ENCODE measurements around the gene ANO10. TPM values are rescaled to one million over a fixed set of nuclear protein-coding genes. Genes with fewer than 3 reads are reported as not detected.
A peak's percentile ranks its signal among the peaks of the same experiment; 100 is the strongest.
"Not testable (repeated sequence)": the region's sequence is repeated elsewhere in the genome, so short reads cannot be mapped to it uniquely, and the experiment has no call there.

ANO10 gene
- total RNA-seq, 1 experiment from 2014 or later = 15.0 TPM

GRCh38 chr3:43559961-43560360 is 61.9 kb downstream of the ANO10 start:
- ChIA-PET CTCF (interaction anchor here (0.6 to 0.7 kb wide), 2 partner anchors 210 to 294 kb away, joined by 3 to 5 read pairs; no protein-coding TSS in a partner anchor), POLR2A (interaction anchor here (0.5 to 0.8 kb wide), 3 partner anchors 130 to 652 kb away, joined by 3 to 8 read pairs (median 3); no protein-coding TSS in a partner anchor)
- Mint-ChIP-seq H3K4me3 (ENCODE audit: unreplicated experiment) (no peak overlapping the region), H3K27me3 (ENCODE audit: insufficient read depth, unreplicated experiment) (no peaks in the 10 kb centered on the region), H3K36me3 (ENCODE audit: insufficient read depth, unreplicated experiment) (peaks cover 6% of the 10 kb centered on the region), H3K9me3 (ENCODE audit: unreplicated experiment) (no peaks in the 10 kb centered on the region), H3K27ac (ENCODE audit: low read depth, unreplicated experiment) (no peak overlapping the region), H3K4me1 (ENCODE audit: insufficient read depth, unreplicated experiment) (no peaks in the 10 kb centered on the region)
- no peak for TF ChIP-seq CTCF (IDR thresholded peaks at IDR 0.05; ENCODE audit: unreplicated experiment)
- BruUV-seq (replicated peaks) = no TSS peak
- intact Hi-C loops (cut with micrococcal nuclease) = no loop called here
- no peak for DNase-seq (ENCODE audit: unreplicated experiment)

GRCh38 chr3:43558171-43558570 is 63.6 kb downstream of the ANO10 start:
- TF ChIP-seq CTCF (IDR thresholded peaks at IDR 0.05; ENCODE audit: unreplicated experiment) = no peak

GRCh38 chr3:43549626-43550290 is 72.1 kb downstream of the ANO10 start:
- no peaks in the 10 kb centered on the region for H3K4me1 Mint-ChIP-seq (ENCODE audit: insufficient read depth, unreplicated experiment)
- no peak for TF ChIP-seq CTCF (IDR thresholded peaks at IDR 0.05; ENCODE audit: unreplicated experiment)
- peaks cover 10% of the 10 kb centered on the region for H3K36me3 Mint-ChIP-seq (ENCODE audit: insufficient read depth, unreplicated experiment)
- H3K9me3 Mint-ChIP-seq (ENCODE audit: unreplicated experiment) = no peaks in the 10 kb centered on the region
- H3K27ac Mint-ChIP-seq (ENCODE audit: low read depth, unreplicated experiment) = no peak overlapping the region
- no peak for DNase-seq (ENCODE audit: unreplicated experiment)
- intact Hi-C loops (cut with micrococcal nuclease) = no loop called here
- POLR2A ChIA-PET = interaction anchor here (0.8 kb wide), 1 partner anchor 8 kb away, joined by 4 read pairs; no protein-coding TSS in a partner anchor
- no TSS peak for BruUV-seq (replicated peaks)
- CTCF ChIA-PET = interaction anchor here (0.7 kb wide), 1 partner anchor 8 kb away, joined by 3 read pairs; no protein-coding TSS in a partner anchor
- no peak overlapping the region for H3K4me3 Mint-ChIP-seq (ENCODE audit: unreplicated experiment)
- no peaks in the 10 kb centered on the region for H3K27me3 Mint-ChIP-seq (ENCODE audit: insufficient read depth, unreplicated experiment)

More at GRCh38 chr3:43558171-43558570, 63.6 kb downstream of the ANO10 start:
- no peaks in the 10 kb centered on the region for H3K4me1 Mint-ChIP-seq (ENCODE audit: insufficient read depth, unreplicated experiment)
- no peaks in the 10 kb centered on the region for H3K9me3 Mint-ChIP-seq (ENCODE audit: unreplicated experiment)
- H3K36me3 Mint-ChIP-seq (ENCODE audit: insufficient read depth, unreplicated experiment) = peaks cover 16% of the 10 kb centered on the region
- no peaks in the 10 kb centered on the region for H3K27me3 Mint-ChIP-seq (ENCODE audit: insufficient read depth, unreplicated experiment)
- CTCF ChIA-PET = no interaction called here
- DNase-seq (ENCODE audit: unreplicated experiment) = no peak
- H3K4me3 Mint-ChIP-seq (ENCODE audit: unreplicated experiment) = no peak overlapping the region
- intact Hi-C loops (cut with micrococcal nuclease) = no loop called here
- H3K27ac Mint-ChIP-seq (ENCODE audit: low read depth, unreplicated experiment) = no peak overlapping the region
- POLR2A ChIA-PET = interaction anchor here (0.6 to 0.8 kb wide), 2 partner anchors 8 to 11 kb away, joined by 3 to 4 read pairs; no protein-coding TSS in a partner anchor
- no TSS peak for BruUV-seq (replicated peaks)

- CTCF ChIA-PET = interaction anchor here (0.6 to 4.3 kb wide), 16 partner anchors 9 to 691 kb away, joined by 3 to 33 read pairs (median 3); no protein-coding TSS in a partner anchor
- not testable (repeated sequence) for H3K36me3 Mint-ChIP-seq (ENCODE audit: insufficient read depth, unreplicated experiment); H3K9me3 Mint-ChIP-seq (ENCODE audit: unreplicated experiment)
These were observed 77.5 kb downstream of the ANO10 start for GRCh38 chr3:43544277-43544676.

More at GRCh38 chr3:43544277-43544676, 77.5 kb downstream of the ANO10 start:
- not testable (repeated sequence) for H3K27ac Mint-ChIP-seq (ENCODE audit: low read depth, unreplicated experiment); BruUV-seq (replicated peaks); H3K27me3 Mint-ChIP-seq (ENCODE audit: insufficient read depth, unreplicated experiment); H3K4me3 Mint-ChIP-seq (ENCODE audit: unreplicated experiment); H3K4me1 Mint-ChIP-seq (ENCODE audit: insufficient read depth, unreplicated experiment)
- POLR2A ChIA-PET = interaction anchor here (1.1 kb wide), 1 partner anchor 146 kb away, joined by 3 read pairs; the partner anchor contains the start of gene ABHD5
- TF ChIP-seq CTCF (IDR thresholded peaks at IDR 0.05; ENCODE audit: unreplicated experiment) = peak; percentile 41
- peak; percentile 61 for DNase-seq (ENCODE audit: unreplicated experiment)
- intact Hi-C loops (cut with micrococcal nuclease) = loop anchor here (1.0 to 5.0 kb wide), 8 partner anchors 95 to 692 kb away; partner anchors contain the start of gene ABHD5

Data from MCF 10A (cell line).